GM19099 (cell line): ENCODE measurements around the gene NAE1.

Experiments used
- POLR2A ChIP-seq: IDR thresholded peaks from 3 replicates; pipeline ENCODE4 v1.6.1; 2011; ENCODE audit warnings: low read depth; ENCODE audit not compliant: insufficient read length; ENCODE audit errors: extremely low read depth

NAE1 gene

DNA sequence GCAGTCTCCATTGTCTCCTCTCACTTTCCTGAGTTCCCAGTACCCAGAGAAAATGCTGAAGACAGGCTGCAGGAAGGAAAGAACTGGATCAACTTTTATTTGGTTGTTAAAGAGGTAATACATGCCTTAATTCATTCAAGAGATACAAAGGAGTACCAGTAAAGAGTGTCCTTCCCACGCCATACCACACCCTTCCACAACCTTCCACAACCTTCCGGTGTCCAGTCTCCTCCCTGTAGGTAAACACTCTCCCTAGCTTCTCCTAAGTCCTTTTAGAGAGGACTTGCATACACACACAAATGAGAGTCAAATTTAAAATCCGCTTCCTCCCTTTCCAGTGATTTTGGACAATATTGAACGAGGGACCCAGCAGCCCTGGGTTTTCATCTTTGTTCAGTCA, 10.6 kb upstream of the NAE1 start:
- no peak for TF ChIP-seq POLR2A

DNA sequence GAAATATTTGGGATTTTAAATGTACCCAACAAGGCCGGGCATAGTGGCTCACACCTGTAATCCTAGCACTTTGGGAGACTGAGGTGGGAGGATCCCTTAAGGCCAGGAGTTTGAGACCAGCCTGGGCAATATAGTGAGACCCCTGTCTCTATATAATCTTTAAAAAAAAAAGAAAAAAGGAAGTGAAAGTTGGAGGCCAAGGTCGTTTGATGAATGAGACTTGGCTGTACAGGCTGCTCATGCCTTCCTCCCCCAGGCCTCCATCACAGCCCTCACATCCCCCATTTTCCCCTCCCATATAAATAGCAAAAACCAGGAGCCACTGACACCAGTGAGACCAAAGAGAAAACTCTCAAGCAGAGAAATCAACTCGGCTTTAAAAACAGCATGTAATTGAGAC, 10.1 kb upstream of the NAE1 start:
- TF ChIP-seq POLR2A, result no peak

DNA sequence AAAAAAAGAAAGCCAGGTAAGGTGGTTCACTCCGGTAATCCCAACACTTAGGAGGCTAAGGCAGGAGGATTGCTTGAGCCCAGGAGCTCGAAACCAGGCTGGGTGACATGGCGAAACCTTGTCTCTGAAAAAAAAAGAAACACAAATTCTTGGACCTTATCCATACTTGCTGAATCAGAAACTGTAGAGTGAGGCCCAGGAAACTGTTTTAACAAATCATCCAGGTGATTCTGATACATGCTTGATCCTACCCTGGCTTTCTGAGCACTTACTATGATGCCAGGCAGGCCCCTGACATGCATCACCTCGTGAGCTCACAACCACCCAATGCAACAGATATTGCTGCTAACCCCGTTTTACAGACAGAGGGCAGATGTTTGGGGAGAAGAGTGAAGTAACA, 4.0 kb upstream of the NAE1 start:
- TF ChIP-seq POLR2A, result no peak

DNA sequence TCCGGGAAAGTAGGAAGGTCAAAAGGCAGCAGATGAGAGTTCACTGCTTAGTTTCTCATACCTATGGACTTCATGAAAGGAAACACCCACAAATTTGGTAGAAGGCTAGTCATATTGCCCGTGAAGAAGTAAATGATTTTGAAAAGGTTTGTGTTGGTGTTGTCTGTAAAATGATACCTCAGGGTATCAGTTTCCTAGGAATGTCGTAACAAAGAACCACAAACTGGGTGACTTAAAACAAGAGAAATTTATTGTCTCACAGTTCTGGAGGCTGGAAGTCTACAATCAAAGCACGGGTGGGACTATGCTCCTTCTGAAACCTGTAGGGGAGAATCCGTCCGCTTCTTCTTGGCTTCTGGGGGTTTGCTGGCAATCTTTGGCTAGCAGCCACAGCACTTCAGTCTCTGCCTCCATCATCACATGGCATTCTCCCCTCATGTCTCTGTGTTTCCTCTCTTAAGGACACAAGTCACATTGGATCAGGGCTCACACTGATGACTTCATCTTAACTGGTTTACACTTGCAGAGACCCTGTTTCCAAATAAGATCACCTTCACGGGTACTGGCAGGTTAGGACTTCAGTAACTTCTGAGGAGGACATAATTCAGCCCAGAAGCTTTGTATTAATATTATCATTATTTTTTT, 2.0 kb upstream of the NAE1 start:
- TF ChIP-seq POLR2A, result no peak

DNA sequence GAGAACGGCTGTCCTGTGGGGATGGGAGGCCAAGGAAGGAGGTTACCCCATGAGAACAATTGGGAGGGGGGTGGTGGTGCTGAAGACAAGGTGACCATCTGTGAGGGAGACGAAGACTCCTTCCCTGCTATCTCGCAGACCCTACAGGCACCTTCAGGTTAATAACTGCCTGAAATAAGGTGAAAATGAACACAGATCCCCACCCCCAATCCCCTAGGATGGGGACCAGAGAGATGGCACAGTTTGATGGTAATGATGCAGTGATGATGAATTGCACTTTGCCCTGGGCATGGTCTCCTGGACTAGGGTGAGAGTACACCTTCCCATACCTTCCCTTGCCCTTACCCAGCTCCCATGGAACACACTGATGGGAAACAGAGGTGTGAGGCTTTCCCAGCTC, 1.4 kb upstream of the NAE1 start:
- no peak for TF ChIP-seq POLR2A

DNA sequence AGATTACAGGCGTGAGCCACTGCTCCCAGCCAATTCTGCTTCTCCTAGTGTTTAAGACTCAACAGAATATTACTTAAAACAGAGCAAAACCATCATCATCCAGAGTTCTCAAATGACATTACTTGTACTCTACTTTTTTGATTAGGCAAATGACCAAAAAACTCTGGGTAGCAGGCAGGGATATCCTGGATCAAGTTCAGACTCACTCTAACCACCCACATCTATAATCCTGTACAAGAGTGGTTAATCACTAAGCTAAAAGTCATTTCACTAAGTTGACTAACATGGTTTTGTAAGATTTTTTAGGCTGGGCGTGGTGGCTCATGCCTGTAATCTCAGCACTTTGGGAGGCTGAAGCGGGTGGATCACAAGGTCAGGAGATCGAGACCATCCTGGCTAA, 6.8 kb downstream of the NAE1 start:
- TF ChIP-seq POLR2A, result no peak

DNA sequence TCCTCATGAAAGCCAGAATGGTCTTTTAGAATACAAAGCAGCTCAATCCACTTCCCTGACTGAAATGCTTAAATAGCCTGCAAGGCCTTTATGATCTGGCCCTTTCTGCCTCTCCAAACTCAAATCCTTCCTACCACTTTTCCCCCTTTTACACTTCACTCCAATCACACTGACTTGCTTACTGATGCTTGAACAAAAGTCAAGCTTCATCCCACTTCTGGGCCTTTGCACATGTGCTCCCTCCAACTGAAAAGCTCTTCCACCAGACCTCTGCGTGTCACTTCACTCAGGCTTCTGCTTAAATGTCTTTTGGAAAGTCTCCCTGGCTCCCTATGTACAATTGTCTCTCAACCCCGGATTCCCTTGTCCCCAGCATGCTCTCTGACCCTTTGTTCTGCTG, 16.0 kb downstream of the NAE1 start:
- no peak for TF ChIP-seq POLR2A

DNA sequence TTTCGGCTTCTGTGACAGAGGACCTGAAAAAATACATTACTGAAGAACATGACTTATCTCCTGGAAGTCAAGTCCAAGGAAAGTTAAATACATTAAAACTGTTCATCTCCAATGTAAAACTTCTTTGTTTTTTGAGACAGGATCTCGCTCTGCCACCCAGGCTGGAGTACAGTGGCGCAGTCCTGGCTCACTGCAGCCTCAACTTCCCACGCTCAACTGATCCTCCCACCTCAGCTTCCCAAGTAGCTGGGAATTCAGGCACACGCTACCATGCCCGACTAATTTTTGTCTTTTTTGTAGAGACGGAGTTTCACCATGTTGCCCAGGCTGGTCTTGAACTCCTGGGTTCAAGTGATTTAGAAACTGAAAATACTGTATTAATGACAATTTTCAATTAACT, 19.7 kb downstream of the NAE1 start:
- TF ChIP-seq POLR2A, result no peak

DNA sequence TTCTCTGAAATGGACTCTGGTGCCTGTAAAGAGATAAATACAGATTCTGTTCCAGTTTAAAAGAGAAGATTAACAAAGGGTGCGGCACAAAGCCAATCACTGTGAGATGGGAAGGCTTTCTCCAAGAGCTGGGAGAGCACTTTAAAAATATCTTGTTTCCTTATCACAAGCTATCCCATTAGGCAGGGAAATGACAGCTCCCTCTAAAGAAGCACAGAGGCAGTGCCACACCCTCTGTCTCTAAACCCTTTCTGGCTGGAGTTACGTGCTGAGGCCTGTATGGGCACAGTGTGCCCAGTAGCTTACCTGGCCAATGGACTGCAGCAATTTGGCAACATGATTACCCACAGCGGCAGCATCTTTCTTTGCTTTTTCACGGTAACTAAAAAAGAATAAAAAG, 20.4 kb downstream of the NAE1 start:
- TF ChIP-seq POLR2A, result no peak

DNA sequence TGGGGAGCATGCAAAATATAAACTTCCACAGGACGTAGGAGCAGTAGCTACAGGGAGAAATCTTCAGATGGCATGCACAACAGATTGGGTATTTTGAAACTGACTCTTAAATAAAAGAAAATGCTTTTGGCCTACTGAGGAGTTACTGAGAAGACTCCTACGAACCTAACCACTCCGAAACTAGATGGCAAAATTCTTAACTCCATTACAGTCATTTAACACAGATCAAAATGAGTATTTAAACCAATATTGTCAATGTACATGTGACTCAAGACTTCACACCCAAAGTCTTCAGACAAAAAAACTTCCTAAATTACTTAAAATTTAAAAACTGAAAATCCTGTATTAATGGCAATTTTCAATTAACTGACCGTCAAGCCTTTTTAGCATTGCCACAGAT, 21.0 kb downstream of the NAE1 start:
- TF ChIP-seq POLR2A, result no peak

DNA sequence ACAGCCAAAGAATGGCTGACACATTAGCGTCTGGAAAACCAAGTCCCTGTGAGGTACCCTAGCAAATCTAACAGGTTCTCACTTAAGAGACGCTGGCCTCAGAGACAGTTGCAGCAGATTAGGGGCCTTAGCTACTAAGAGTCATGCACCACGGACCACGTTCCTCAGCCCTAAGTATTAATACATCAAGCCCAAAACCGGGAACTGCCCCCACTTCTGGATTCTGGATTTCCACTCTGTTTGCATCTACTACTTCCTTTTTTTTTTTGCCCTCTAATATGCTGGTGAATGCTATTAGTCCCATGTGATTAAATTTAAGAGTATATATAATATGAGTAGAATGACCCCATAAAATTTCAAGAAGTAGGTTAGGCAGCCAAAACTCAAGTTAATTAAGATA, 28.6 kb downstream of the NAE1 start:
- TF ChIP-seq POLR2A, result no peak

DNA sequence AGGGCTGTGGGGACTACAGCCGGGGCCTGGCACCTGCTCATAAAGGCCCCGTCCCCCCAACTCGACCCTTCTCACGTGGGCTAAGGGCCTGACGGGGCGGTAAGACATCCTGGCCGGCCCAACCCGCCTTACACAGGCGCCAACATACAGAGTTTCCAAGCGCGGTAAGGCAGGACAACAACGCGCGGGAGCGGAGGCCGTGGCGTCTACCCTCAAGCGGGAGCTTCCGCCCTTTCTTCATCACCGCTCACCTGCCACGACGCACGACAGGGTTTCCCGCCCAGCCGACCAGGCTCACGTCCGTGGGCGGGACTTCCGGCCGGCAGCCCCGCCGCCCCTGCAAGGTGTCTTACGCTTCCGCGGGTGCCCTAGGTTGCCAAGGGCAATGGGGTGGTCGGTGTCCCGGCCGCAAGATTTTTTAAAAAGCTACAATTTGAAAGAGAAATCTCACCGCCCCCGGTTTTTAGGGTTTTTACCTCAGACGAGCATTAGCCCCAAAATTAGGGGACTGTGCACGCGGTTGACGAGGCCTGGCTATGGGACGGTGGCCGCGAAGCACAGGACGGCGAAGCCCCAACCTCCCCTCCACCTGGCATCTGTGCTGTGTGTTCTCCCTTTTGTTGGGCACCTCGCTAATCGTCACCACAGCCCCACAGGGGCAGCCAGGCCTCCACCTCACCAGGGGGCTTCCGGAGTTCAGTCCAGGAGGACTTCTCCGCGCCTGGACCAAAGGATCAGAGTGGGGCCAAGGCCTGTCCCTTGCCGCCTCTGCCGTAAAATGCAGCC, 29.3 kb downstream of the NAE1 start, which contains the start of gene TERB1:
TERB1 (minus strand) TSS at position 265 of the 786 bp plus-strand sequence. CDS start 4,786 bp downstream, outside the sequence.
- TF ChIP-seq POLR2A, result no peak

DNA sequence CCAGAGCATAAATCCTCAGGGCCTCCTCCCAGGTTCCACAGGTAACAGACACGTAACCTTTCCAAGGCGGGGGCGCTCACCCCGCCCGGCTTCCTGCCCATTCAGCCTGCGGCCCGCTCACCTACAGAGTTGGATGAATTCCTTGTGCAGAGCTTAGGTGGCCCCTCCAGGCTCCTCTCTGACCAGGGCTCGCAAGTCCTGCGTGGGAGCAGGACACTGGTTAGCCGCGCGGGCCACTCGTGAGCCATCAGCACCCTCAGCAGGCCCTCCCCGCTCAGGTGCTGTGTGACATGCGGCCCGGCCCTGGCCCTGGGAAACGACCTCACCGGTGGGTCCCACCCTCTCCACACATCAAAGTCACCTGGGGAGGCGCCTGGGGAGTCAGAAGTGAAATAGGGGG, 29.9 kb downstream of the NAE1 start:
- TF ChIP-seq POLR2A, result no peak

DNA sequence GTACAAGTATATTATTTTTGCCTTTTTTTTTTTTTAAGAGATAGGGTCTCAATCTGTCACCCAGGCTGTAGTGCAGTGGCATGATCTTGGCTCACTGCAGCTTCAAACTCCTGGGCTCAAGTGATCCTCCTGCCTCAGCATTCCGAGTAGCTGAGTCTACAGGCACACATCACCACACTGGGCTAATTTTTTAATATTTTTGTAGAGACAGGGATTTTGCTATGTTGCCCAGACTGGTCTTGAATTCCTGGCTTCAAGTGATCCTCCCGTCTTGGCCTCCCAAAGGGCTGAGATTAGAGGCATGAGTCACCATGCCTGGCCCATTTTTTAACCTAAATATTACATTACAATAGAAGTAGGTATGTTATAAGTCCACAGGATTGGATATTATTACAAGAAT, 32.6 kb downstream of the NAE1 start:
- no peak for TF ChIP-seq POLR2A

DNA sequence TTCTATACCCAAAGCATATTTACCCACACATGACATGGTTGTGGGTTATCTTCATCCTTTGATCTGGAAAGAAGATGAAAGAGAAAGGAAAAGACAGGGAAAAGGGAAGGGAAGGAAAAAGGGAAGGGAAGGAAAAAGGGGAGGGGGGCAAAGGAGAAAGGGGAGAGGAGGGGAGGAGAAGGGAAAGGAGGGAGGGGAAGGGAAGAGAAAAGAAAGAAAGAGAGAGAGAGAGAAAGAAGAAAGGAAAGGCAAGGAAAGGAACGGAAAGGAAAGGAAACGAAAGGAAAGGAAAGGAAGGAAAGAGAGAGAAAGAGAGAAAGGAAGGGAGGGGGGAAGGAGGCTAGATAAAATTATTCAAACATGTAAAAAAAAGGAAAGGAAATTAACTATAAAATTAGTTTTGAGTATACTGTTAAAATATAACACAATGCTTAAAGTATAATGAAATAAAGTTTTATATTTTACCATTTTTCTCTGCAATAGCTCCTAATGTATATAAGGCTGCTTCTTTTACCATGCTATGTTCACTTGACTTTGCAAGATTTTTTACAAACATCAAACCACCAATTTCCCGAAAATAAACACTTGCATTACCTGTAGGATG, 40.5 kb downstream of the NAE1 start:
- TF ChIP-seq POLR2A, result no peak

DNA sequence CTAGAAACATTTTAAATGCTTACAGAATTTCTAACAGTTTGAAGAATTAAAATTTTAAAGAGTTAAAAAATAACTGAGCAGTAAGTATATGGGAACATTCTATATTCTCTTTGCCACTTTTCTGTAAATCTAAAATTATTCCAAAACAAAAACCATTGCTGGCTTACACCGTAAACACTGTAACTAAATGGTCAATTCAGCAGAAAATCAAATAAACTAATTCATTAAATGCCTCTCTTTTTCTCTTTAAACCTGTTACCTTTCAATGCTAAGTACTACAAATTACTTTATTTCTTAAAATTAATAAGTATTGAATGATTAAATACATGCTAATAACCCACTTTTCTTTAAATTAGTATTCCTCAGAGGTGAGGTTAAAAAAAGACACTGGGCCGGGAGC, 43.3 kb downstream of the NAE1 start:
- TF ChIP-seq POLR2A, result no peak
